Measurements from ENCODE around the gene TMEM259. TPM values are rescaled to one million over a fixed set of nuclear protein-coding genes. Genes with fewer than 3 reads are reported as not detected.

TMEM259 gene
- total and polyA plus RNA-seq, 2 experiments from 2014 or later: 82.8 to 196 TPM

DNA sequence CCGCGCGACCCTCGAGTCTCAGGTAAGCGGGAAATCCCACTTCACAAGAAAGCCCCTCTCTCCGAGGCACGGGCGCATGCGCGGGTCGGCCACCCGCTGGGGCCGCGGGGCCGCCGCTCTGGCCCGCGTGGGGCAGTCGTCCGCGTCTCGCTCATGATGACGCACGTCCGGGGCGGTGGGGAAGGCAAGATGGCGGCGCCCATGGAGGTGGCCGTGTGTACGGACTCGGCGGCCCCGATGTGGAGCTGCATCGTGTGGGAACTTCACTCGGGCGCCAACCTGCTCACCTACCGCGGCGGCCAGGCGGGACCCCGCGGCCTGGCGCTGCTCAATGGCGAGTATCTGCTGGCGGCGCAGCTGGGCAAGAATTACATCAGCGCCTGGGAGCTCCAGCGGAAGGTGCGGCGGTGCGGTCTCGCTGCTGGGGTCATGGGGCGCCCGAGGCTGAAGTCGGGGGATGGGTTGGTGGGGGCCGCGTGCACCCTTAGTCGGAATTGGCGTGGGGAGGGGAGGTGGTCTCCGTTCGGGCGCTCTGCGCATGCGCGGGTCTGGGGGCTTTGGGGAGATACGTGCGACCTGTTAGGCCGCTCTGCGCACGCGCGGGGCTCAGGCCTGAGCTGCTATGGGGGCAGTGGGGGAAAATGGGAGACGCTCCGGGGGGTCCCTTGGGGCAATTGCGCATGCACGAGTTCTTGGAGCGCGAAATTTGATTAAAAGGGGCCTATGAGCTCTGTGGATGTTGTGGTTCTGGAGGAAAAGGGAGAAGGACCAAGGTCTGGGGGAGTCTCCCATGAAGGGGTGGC, 36.6 kb downstream of the TMEM259 start, which contains the start of gene WDR18 (continued):
- TF ChIP-seq, protein P1, sequence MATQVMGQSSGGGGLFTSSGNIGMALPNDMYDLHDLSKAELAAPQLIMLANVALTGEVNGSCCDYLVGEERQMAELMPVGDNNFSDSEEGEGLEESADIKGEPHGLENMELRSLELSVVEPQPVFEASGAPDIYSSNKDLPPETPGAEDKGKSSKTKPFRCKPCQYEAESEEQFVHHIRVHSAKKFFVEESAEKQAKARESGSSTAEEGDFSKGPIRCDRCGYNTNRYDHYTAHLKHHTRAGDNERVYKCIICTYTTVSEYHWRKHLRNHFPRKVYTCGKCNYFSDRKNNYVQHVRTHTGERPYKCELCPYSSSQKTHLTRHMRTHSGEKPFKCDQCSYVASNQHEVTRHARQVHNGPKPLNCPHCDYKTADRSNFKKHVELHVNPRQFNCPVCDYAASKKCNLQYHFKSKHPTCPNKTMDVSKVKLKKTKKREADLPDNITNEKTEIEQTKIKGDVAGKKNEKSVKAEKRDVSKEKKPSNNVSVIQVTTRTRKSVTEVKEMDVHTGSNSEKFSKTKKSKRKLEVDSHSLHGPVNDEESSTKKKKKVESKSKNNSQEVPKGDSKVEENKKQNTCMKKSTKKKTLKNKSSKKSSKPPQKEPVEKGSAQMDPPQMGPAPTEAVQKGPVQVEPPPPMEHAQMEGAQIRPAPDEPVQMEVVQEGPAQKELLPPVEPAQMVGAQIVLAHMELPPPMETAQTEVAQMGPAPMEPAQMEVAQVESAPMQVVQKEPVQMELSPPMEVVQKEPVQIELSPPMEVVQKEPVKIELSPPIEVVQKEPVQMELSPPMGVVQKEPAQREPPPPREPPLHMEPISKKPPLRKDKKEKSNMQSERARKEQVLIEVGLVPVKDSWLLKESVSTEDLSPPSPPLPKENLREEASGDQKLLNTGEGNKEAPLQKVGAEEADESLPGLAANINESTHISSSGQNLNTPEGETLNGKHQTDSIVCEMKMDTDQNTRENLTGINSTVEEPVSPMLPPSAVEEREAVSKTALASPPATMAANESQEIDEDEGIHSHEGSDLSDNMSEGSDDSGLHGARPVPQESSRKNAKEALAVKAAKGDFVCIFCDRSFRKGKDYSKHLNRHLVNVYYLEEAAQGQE (IDR thresholded peaks at IDR 0.05; ENCODE audit: unreplicated experiment): no peak
- TF ChIP-seq ZNF114 (CRISPR knock-in tag; IDR thresholded peaks at IDR 0.05): no peak
- no peak for TF ChIP-seq NANOG (IDR thresholded peaks at IDR 0.05; ENCODE audit: borderline replicate concordance)
- TF ChIP-seq EZH2 (IDR thresholded peaks at IDR 0.05; ENCODE audit: low read depth, unreplicated experiment): no peak
- TF ChIP-seq STAT1 (IDR thresholded peaks at IDR 0.05; ENCODE audit: unreplicated experiment): no peak
- TF ChIP-seq, protein P2, sequence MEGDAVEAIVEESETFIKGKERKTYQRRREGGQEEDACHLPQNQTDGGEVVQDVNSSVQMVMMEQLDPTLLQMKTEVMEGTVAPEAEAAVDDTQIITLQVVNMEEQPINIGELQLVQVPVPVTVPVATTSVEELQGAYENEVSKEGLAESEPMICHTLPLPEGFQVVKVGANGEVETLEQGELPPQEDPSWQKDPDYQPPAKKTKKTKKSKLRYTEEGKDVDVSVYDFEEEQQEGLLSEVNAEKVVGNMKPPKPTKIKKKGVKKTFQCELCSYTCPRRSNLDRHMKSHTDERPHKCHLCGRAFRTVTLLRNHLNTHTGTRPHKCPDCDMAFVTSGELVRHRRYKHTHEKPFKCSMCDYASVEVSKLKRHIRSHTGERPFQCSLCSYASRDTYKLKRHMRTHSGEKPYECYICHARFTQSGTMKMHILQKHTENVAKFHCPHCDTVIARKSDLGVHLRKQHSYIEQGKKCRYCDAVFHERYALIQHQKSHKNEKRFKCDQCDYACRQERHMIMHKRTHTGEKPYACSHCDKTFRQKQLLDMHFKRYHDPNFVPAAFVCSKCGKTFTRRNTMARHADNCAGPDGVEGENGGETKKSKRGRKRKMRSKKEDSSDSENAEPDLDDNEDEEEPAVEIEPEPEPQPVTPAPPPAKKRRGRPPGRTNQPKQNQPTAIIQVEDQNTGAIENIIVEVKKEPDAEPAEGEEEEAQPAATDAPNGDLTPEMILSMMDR (conservative IDR thresholded peaks at IDR 0.05; ENCODE audit: low read depth in 2 of 2): no peak
- TF ChIP-seq, protein P3, sequence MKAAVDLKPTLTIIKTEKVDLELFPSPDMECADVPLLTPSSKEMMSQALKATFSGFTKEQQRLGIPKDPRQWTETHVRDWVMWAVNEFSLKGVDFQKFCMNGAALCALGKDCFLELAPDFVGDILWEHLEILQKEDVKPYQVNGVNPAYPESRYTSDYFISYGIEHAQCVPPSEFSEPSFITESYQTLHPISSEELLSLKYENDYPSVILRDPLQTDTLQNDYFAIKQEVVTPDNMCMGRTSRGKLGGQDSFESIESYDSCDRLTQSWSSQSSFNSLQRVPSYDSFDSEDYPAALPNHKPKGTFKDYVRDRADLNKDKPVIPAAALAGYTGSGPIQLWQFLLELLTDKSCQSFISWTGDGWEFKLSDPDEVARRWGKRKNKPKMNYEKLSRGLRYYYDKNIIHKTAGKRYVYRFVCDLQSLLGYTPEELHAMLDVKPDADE (IDR thresholded peaks at IDR 0.05): peak; percentile 85; the same call in 1 of the 2 replicates

DNA sequence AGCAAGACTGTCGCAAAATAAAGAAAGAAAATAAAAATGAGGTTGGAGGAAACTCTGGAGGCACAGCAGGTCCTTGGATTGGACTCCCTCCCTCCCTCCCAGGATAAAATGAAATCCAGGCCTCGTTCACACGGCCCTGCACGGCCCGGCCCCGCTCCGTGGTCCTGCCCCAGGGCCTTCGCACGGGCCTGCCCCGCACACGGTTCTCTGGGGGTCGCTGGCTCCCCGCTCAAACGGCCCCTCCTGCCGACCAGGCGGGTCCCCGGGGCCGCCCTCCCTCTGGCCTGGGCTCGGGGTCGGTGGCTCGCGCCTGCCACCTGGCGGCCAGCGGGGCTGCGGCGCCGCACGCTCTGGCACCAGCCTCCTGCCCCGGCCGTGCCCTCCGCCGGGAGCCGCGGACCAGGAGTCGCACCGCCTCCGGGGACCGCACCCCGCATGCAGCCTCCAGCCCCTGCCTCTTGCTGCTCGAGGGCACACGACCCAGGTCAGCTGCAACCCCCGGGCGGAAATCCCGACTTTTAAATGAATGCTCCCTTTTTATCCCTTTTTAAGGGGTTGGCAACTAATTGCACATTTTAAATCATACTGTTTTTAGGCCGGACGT, 38.3 kb downstream of the TMEM259 start:
- Histone ChIP-seq H3K27me3 (ENCODE audit: insufficient read depth) (no peaks in the 10 kb centered on the region), H3K4me1 (ENCODE audit: insufficient read depth) (peaks cover 7% of the 10 kb centered on the region; the same call in 1 of the 2 replicates), H4K20me1 (replicated peaks; ENCODE audit: insufficient read depth) (no peaks in the 10 kb centered on the region), H3K27ac (ENCODE audit: low read depth) (no peak overlapping the region), H3K79me2 (replicated peaks; ENCODE audit: insufficient read depth) (peaks cover 9% of the 10 kb centered on the region), H3K4me2 (peak overlapping the region; percentile 55; the same call in 1 of the 2 replicates), H2AFZ (no peak overlapping the region), H3K4me3 (peak overlapping the region; percentile 38; the same call in 1 of the 2 replicates), H3K9me2 (ENCODE audit: insufficient read depth) (no peaks in the 10 kb centered on the region), H3K36me3 (ENCODE audit: insufficient read depth) (0 out of 2 replicates have a peak, but pooled peaks cover 5% of the 10 kb centered on the region), H3F3A (replicated peaks; ENCODE audit: low read depth) (peaks cover 29% of the 10 kb centered on the region)
- TF ChIP-seq, protein P2 (conservative IDR thresholded peaks at IDR 0.05; ENCODE audit: low read depth in 2 of 2): peak; percentile 66 to 90
- TF ChIP-seq CREB1 (CRISPR knock-in tag; IDR thresholded peaks at IDR 0.05; ENCODE audit: low read depth) (0 out of 2 replicates have a peak, but pooled peaks have one; percentile 4), ZNF331 (CRISPR knock-in tag; IDR thresholded peaks at IDR 0.05; ENCODE audit: low read depth) (no peak)
- ATAC-seq (peak; percentile 77), DNase-seq (ENCODE audit: low spot score) (peak; percentile 83)
- Mint-ChIP-seq H3K27ac (no peak overlapping the region), H3K4me3 (no peak overlapping the region), H3K4me1 (peaks cover 15% of the 10 kb centered on the region; the same call in 2 of the 3 replicates), H3K27me3 (ENCODE audit: insufficient read depth, low read depth, poor library complexity) (peaks cover 30% of the 10 kb centered on the region), H3K9me3 (no peaks in the 10 kb centered on the region), H3K36me3 (ENCODE audit: low read depth) (peaks cover 21% of the 10 kb centered on the region)

Data from GM23338 (cell line).